GM23338 (cell line): ENCODE data around the gene HLA-DMB.

Source experiments
- EZH2 ChIP-seq: fragments of 200-600 bp; sonication (generic); IDR thresholded peaks from one replicate; pipeline ENCODE4 v1.8.0; 2017; ENCODE audit warnings: antibody characterized with exemption, mild to moderate bottlenecking, low read depth; ENCODE audit not compliant: unreplicated experiment
- NANOG ChIP-seq: IDR thresholded peaks from 2 replicates; pipeline ENCODE4 v1.6.1; 2016; ENCODE audit warnings: antibody characterized with exemption, borderline replicate concordance
- POLR2AphosphoS5 ChIP-seq: IDR thresholded peaks from 2 replicates; pipeline ENCODE4 v1.6.1; 2016; ENCODE audit warnings: antibody characterized with exemption, low read depth
- ZNF114 ChIP-seq: fragments of 250-450 bp; sonication (Bioruptor Pico); IDR thresholded peaks from 2 replicates; pipeline ENCODE4 v1.5.0; 2020; ENCODE audit warnings: mild to moderate bottlenecking, moderate library complexity
- ZNF331 ChIP-seq: fragments of 250-450 bp; sonication (Bioruptor Pico); IDR thresholded peaks from 2 replicates; pipeline ENCODE4 v1.5.0; 2020; ENCODE audit warnings: low read depth, mild to moderate bottlenecking, moderate library complexity
- TF ChIP-seq, protein P1 (sequence below): IDR thresholded peaks from 2 replicates; pipeline ENCODE4 v1.6.1; 2016; ENCODE audit warnings: antibody characterized with exemption
- TF ChIP-seq, protein P2 (sequence below), 2 experiments: fragments of 200-600 bp in 1 of 2; sonication (generic) in 1 of 2; conservative IDR thresholded peaks; 2 replicates each; pipeline versions ENCODE4 v1.5.1 to v1.6.1; 2016 to 2017; ENCODE audit warnings: antibody characterized with exemption in 2 of 2, low read depth in 2 of 2, mild to moderate bottlenecking in 2 of 2, moderate library complexity in 1 of 2
- TF ChIP-seq, protein P3 (sequence below): IDR thresholded peaks from one replicate; pipeline ENCODE4 v1.6.1; 2018; ENCODE audit warnings: antibody characterized with exemption; ENCODE audit not compliant: unreplicated experiment

DNA sequence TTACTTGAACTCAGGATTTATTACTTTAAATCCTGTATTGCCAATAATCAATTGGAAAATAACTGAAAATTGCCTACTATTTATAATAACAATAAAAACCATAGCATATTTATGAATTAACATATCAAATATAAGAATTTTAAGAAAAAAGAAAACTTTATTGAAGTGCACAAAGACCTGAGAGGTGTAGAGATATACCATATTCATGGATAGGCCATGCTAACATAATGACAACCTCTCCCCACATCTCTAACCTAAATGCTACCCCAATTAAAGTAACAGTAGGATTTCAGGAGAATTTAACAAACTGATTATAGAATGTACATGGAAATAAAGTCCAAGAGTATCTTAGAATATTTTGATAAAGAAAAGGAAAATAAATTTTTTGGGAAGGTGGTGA lies 5.1 kb upstream of the HLA-DMB start:
- TF ChIP-seq NANOG (no peak), POLR2AphosphoS5 (no peak), ZNF114 (CRISPR knock-in tag) (no peak), ZNF331 (CRISPR knock-in tag) (no peak), EZH2 (no peak)
- TF ChIP-seq, protein P1, sequence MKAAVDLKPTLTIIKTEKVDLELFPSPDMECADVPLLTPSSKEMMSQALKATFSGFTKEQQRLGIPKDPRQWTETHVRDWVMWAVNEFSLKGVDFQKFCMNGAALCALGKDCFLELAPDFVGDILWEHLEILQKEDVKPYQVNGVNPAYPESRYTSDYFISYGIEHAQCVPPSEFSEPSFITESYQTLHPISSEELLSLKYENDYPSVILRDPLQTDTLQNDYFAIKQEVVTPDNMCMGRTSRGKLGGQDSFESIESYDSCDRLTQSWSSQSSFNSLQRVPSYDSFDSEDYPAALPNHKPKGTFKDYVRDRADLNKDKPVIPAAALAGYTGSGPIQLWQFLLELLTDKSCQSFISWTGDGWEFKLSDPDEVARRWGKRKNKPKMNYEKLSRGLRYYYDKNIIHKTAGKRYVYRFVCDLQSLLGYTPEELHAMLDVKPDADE, result no peak
- TF ChIP-seq, protein P2, sequence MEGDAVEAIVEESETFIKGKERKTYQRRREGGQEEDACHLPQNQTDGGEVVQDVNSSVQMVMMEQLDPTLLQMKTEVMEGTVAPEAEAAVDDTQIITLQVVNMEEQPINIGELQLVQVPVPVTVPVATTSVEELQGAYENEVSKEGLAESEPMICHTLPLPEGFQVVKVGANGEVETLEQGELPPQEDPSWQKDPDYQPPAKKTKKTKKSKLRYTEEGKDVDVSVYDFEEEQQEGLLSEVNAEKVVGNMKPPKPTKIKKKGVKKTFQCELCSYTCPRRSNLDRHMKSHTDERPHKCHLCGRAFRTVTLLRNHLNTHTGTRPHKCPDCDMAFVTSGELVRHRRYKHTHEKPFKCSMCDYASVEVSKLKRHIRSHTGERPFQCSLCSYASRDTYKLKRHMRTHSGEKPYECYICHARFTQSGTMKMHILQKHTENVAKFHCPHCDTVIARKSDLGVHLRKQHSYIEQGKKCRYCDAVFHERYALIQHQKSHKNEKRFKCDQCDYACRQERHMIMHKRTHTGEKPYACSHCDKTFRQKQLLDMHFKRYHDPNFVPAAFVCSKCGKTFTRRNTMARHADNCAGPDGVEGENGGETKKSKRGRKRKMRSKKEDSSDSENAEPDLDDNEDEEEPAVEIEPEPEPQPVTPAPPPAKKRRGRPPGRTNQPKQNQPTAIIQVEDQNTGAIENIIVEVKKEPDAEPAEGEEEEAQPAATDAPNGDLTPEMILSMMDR (conservative IDR thresholded peaks at IDR 0.05; ENCODE audit: low read depth in 2 of 2), result no peak
- TF ChIP-seq, protein P3, sequence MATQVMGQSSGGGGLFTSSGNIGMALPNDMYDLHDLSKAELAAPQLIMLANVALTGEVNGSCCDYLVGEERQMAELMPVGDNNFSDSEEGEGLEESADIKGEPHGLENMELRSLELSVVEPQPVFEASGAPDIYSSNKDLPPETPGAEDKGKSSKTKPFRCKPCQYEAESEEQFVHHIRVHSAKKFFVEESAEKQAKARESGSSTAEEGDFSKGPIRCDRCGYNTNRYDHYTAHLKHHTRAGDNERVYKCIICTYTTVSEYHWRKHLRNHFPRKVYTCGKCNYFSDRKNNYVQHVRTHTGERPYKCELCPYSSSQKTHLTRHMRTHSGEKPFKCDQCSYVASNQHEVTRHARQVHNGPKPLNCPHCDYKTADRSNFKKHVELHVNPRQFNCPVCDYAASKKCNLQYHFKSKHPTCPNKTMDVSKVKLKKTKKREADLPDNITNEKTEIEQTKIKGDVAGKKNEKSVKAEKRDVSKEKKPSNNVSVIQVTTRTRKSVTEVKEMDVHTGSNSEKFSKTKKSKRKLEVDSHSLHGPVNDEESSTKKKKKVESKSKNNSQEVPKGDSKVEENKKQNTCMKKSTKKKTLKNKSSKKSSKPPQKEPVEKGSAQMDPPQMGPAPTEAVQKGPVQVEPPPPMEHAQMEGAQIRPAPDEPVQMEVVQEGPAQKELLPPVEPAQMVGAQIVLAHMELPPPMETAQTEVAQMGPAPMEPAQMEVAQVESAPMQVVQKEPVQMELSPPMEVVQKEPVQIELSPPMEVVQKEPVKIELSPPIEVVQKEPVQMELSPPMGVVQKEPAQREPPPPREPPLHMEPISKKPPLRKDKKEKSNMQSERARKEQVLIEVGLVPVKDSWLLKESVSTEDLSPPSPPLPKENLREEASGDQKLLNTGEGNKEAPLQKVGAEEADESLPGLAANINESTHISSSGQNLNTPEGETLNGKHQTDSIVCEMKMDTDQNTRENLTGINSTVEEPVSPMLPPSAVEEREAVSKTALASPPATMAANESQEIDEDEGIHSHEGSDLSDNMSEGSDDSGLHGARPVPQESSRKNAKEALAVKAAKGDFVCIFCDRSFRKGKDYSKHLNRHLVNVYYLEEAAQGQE, result no peak
